Neural cell (in vitro differentiated cells): ENCODE data around the gene MEP1A. TPM values are rescaled to one million over a fixed set of nuclear protein-coding genes. Genes with fewer than 3 reads are reported as not detected.
"Not testable (repeated sequence)": the region's sequence is repeated elsewhere in the genome, so short reads cannot be mapped to it uniquely, and the experiment has no call there.

ENCODE experiments used
- H2AFZ ChIP-seq: fragments of 200-600, 300-800 bp; sonication (generic), shearing (Covaris generic); 2 replicates; pipeline ENCODE4 v1.6.0; 2014; ENCODE audit warnings: low read depth, mild to moderate bottlenecking, antibody characterized with exemption, low read length, moderate library complexity
- H3F3A ChIP-seq: fragments of 200-600 bp; shearing (Covaris generic); 2 replicates; pipeline ENCODE4 v1.6.1; 2016; ENCODE audit warnings: mild to moderate bottlenecking, moderate library complexity, mixed read lengths, antibody characterized with exemption, low read length; ENCODE audit not compliant: insufficient read depth, poor library complexity, severe bottlenecking
- H3K27ac ChIP-seq: fragments of 200-600, 300-800 bp; sonication (generic), shearing (Covaris generic); 2 replicates; pipeline ENCODE4 v1.5.1; 2014; ENCODE audit warnings: mild to moderate bottlenecking, low read length, moderate library complexity
- H3K27me3 ChIP-seq: fragments of 300-800, 200-600 bp; sonication (generic), shearing (Covaris generic); 2 replicates; pipeline ENCODE4 v1.6.0; 2014; ENCODE audit warnings: mild to moderate bottlenecking, low read depth, low read length, moderate library complexity; ENCODE audit not compliant: insufficient read depth
- H3K36me3 ChIP-seq: fragments of 300-800, 200-600 bp; sonication (generic), shearing (Covaris generic); 2 replicates; pipeline ENCODE4 v1.5.1; 2014; ENCODE audit warnings: mild to moderate bottlenecking, antibody characterized with exemption, low read length, moderate library complexity; ENCODE audit not compliant: insufficient read depth
- H3K4me2 ChIP-seq: fragments of 300-800, 200-600 bp; sonication (generic), shearing (Covaris generic); 2 replicates; pipeline ENCODE4 v1.6.0; 2014; ENCODE audit warnings: mild to moderate bottlenecking, low read length
- H3K4me3 ChIP-seq: fragments of 300-800, 200-600 bp; sonication (generic), shearing (Covaris generic); 2 replicates; pipeline ENCODE4 v1.5.1; 2014; ENCODE audit warnings: mild to moderate bottlenecking, low read length, moderate library complexity
- H3K79me2 ChIP-seq: fragments of 200-600 bp; shearing (Covaris generic); replicated peaks from 2 replicates; pipeline ENCODE4 v1.6.0; 2014; ENCODE audit warnings: mild to moderate bottlenecking, low read length, moderate library complexity; ENCODE audit not compliant: insufficient read depth
- H3K9ac ChIP-seq: fragments of 300-800, 200-600 bp; sonication (generic), shearing (Covaris generic); 2 replicates; pipeline ENCODE4 v1.6.1; 2016; ENCODE audit warnings: mild to moderate bottlenecking, low read length, mixed read lengths
- H3K9me2 ChIP-seq: fragments of 200-600 bp; shearing (Covaris generic); 2 replicates; pipeline ENCODE4 v1.6.1; 2016; ENCODE audit warnings: mild to moderate bottlenecking, low read length, mixed read lengths; ENCODE audit not compliant: insufficient read depth
- H3K9me3 ChIP-seq: fragments of 200-600, 300-800 bp; sonication (generic), shearing (Covaris generic); 2 replicates; pipeline ENCODE4 v1.6.1; 2016; ENCODE audit warnings: mild to moderate bottlenecking, mixed run types, low read length, moderate library complexity, mixed read lengths
- H4K20me1 ChIP-seq: fragments of 200-600 bp; shearing (Covaris generic); 2 replicates; pipeline ENCODE4 v1.6.1; 2016; ENCODE audit warnings: mild to moderate bottlenecking, mixed run types; ENCODE audit not compliant: insufficient read depth
- CTCF ChIP-seq: fragments of 450-650 bp; IDR thresholded peaks from 2 replicates; pipeline ENCODE4 v1.5.1; 2014; ENCODE audit warnings: antibody characterized with exemption, mild to moderate bottlenecking, moderate library complexity; ENCODE audit not compliant: poor library complexity, severe bottlenecking
- EP300 ChIP-seq: fragments of 450-650 bp; conservative IDR thresholded peaks from 2 replicates; pipeline ENCODE4 v1.6.1; 2014; ENCODE audit warnings: antibody characterized with exemption, mild to moderate bottlenecking, moderate library complexity; ENCODE audit not compliant: poor library complexity, severe bottlenecking
- EZH2 ChIP-seq: fragments of 200-600, 300-800 bp; shearing (Covaris generic), sonication (generic); IDR thresholded peaks from 2 replicates; pipeline ENCODE4 v1.6.1; 2014; ENCODE audit warnings: antibody characterized with exemption, low read length, borderline replicate concordance, mild to moderate bottlenecking; ENCODE audit not compliant: insufficient read depth, poor library complexity, severe bottlenecking
- MXI1 ChIP-seq: fragments of 450-650 bp; conservative IDR thresholded peaks from 2 replicates; pipeline ENCODE4 v1.6.1; 2014; ENCODE audit warnings: antibody characterized with exemption, mild to moderate bottlenecking; ENCODE audit not compliant: poor library complexity, severe bottlenecking
- POLR2AphosphoS5 ChIP-seq: IDR thresholded peaks from 2 replicates; pipeline ENCODE4 v1.6.1; 2012
- RAD21 ChIP-seq: fragments of 450-650 bp; conservative IDR thresholded peaks from 2 replicates; pipeline ENCODE4 v1.6.1; 2014; ENCODE audit warnings: antibody characterized with exemption, mild to moderate bottlenecking, moderate library complexity
- REST ChIP-seq: IDR thresholded peaks from 2 replicates; pipeline ENCODE4 v1.6.1; 2012; ENCODE audit warnings: borderline replicate concordance
- SMC3 ChIP-seq: fragments of 450-650 bp; conservative IDR thresholded peaks from 2 replicates; pipeline ENCODE4 v1.6.1; 2014; ENCODE audit warnings: antibody characterized with exemption, mild to moderate bottlenecking, moderate library complexity; ENCODE audit not compliant: poor library complexity
- polyA plus RNA-seq: library from polyadenylated mRNA; depleted of rRNA; stranded (reverse); fragments of >200 nt; gene quantifications from 2 replicates; pipeline ENCODE4 v1.2.3, GENCODE V29; 2014

Gene MEP1A
- polyA plus RNA-seq, 1 donor from 2014 or later: not detected

GRCh38 chr6:46849361-46849690, 56.1 kb downstream of the MEP1A start:
- no peaks in the 10 kb centered on the region for H3K36me3 ChIP-seq
- no peaks in the 10 kb centered on the region for H3K9me2 ChIP-seq
- H3K27me3 ChIP-seq: no peaks in the 10 kb centered on the region
- no peaks in the 10 kb centered on the region for H4K20me1 ChIP-seq
- H3K4me2 ChIP-seq: no peak overlapping the region
- TF ChIP-seq MXI1 (no peak), RAD21 (no peak), EZH2 (no peak), EP300 (no peak), CTCF (no peak), POLR2AphosphoS5 (no peak)
- H3K9me3 ChIP-seq: no peaks in the 10 kb centered on the region
- no peaks in the 10 kb centered on the region for H3K79me2 ChIP-seq
- peak overlapping the region; percentile 38 for H3K4me3 ChIP-seq
- no peak overlapping the region for H3K9ac ChIP-seq
- H3K27ac ChIP-seq: no peak overlapping the region
- no peak overlapping the region for H2AFZ ChIP-seq
- H3F3A ChIP-seq: no peaks in the 10 kb centered on the region

GRCh38 chr6:46850792-46851191, 57.6 kb downstream of the MEP1A start:
- Histone ChIP-seq H3K9ac (no peak overlapping the region), H3K27ac (no peak overlapping the region), H3K79me2 (no peaks in the 10 kb centered on the region), H3K9me2 (no peaks in the 10 kb centered on the region), H3F3A (no peaks in the 10 kb centered on the region), H3K27me3 (no peaks in the 10 kb centered on the region), H4K20me1 (no peaks in the 10 kb centered on the region), H2AFZ (no peak overlapping the region), H3K4me2 (no peak overlapping the region), H3K9me3 (no peaks in the 10 kb centered on the region), H3K36me3 (no peaks in the 10 kb centered on the region), H3K4me3 (no peak overlapping the region)
- TF ChIP-seq RAD21 (no peak), SMC3 (no peak), POLR2AphosphoS5 (no peak), EP300 (no peak), CTCF (no peak), EZH2 (no peak), REST (no peak)

GRCh38 chr6:46851576-46851975, 58.4 kb downstream of the MEP1A start:
- H3K27me3 ChIP-seq, H3K9me2 ChIP-seq, H3K9me3 ChIP-seq, H3K27ac ChIP-seq, H3K36me3 ChIP-seq, H3K79me2 ChIP-seq, H2AFZ ChIP-seq, H3K4me3 ChIP-seq, H3K4me2 ChIP-seq, H4K20me1 ChIP-seq, H3F3A ChIP-seq, H3K9ac ChIP-seq: not testable (repeated sequence)
